ENCODE results near the gene NAGS.
"Not testable (repeated sequence)": the region's sequence is repeated elsewhere in the genome, so short reads cannot be mapped to it uniquely, and the experiment has no call there.

NAGS gene

GRCh38 chr17:44004077-44004760 is at the start of gene NAGS:
TSS of gene NAGS (plus strand) at chr17:44004622. CDS start at chr17:44004664, 42 bp downstream.
- no peak for DNase-seq

- DNase-seq, result no peak
These were observed 48.2 kb upstream of the NAGS start for GRCh38 chr17:43956222-43956621.

- no peak for DNase-seq
These were observed 45.6 kb upstream of the NAGS start for GRCh38 chr17:43958748-43959352.

- not testable (repeated sequence) for DNase-seq
These were observed 43.1 kb upstream of the NAGS start for GRCh38 chr17:43961292-43961691.

GRCh38 chr17:43961954-43962353 is 42.5 kb upstream of the NAGS start:
- no peak for DNase-seq

- no peak for DNase-seq
These were observed 41.9 kb upstream of the NAGS start for GRCh38 chr17:43962479-43962878.

GRCh38 chr17:43966276-43966675 is 38.1 kb upstream of the NAGS start:
- DNase-seq, result no peak

- no peak for DNase-seq
These were observed 37.1 kb upstream of the NAGS start for GRCh38 chr17:43967251-43967875.

GRCh38 chr17:43970366-43970765 is 34.1 kb upstream of the NAGS start:
- DNase-seq, result no peak

- not testable (repeated sequence) for DNase-seq
These were observed 33.0 kb upstream of the NAGS start for GRCh38 chr17:43971436-43971835.

GRCh38 chr17:43972444-43973212 is 31.8 kb upstream of the NAGS start:
- DNase-seq, result not testable (repeated sequence)

GRCh38 chr17:43974382-43975266 is 29.8 kb upstream of the NAGS start:
- DNase-seq, result no peak

GRCh38 chr17:43975898-43976297 is 28.5 kb upstream of the NAGS start:
- DNase-seq, result no peak

- DNase-seq, result no peak
These were observed 27.2 kb upstream of the NAGS start for GRCh38 chr17:43976963-43977837.

GRCh38 chr17:43978078-43978477 is 26.3 kb upstream of the NAGS start:
- DNase-seq, result no peak

- no peak for DNase-seq
These were observed 25.4 kb upstream of the NAGS start for GRCh38 chr17:43979011-43979410.

- no peak for DNase-seq
These were observed 24.8 kb upstream of the NAGS start for GRCh38 chr17:43979671-43980070.

GRCh38 chr17:43982171-43982570 is 22.3 kb upstream of the NAGS start:
- DNase-seq, result no peak

GRCh38 chr17:43983196-43983514 is 21.3 kb upstream of the NAGS start:
- DNase-seq, result no peak

GRCh38 chr17:43983515-43984411 is 20.7 kb upstream of the NAGS start:
- no peak for DNase-seq

Data from right hindlimb (tissue), 1 donor.